ENCODE measurements around the gene MAEA. TPM values are rescaled to one million over a fixed set of nuclear protein-coding genes. Genes with fewer than 3 reads are reported as not detected.

MAEA gene
- total RNA-seq, 1 donor from 2014 or later = 38.2 TPM

GRCh38 chr4:1247864-1248244 lies 41.8 kb upstream of the MAEA start:
- Histone ChIP-seq H3K4me3 (peak overlapping the region; percentile 83), H3F3A (ENCODE audit: low read depth) (no peaks in the 10 kb centered on the region), H3K9me3 (ENCODE audit: low read depth) (peaks cover 8% of the 10 kb centered on the region), H3K79me2 (ENCODE audit: low read depth) (peaks cover 56% of the 10 kb centered on the region), H3K4me1 (peaks cover 10% of the 10 kb centered on the region), H3K36me3 (peaks cover 5% of the 10 kb centered on the region), H3K9ac (peak overlapping the region; percentile 89), H3K27me3 (no peaks in the 10 kb centered on the region), H3K27ac (no peak overlapping the region), H3K4me2 (peak overlapping the region; percentile 100), H4K20me1 (ENCODE audit: low read depth) (peaks cover 50% of the 10 kb centered on the region), H2AFZ (replicated peaks) (no peak overlapping the region)
- Mint-ChIP-seq H3K4me1 (peaks cover 15% of the 10 kb centered on the region), H3K27me3 (ENCODE audit: insufficient read depth, low read depth) (peaks cover 9% of the 10 kb centered on the region), H3K27ac (no peak overlapping the region), H3K4me3 (peak overlapping the region; percentile 89), H3K36me3 (peaks cover 26% of the 10 kb centered on the region), H3K9me3 (peaks cover 23% of the 10 kb centered on the region)
- DNase-seq (ENCODE audit: low spot score) = no peak
- TF ChIP-seq EZH2phosphoT487 (IDR thresholded peaks at IDR 0.05) (no peak), EZH2 (IDR thresholded peaks at IDR 0.05) (no peak), CTCF (IDR thresholded peaks at IDR 0.05) (no peak)

GRCh38 chr4:1248245-1249147 lies 41.2 kb upstream of the MAEA start, which contains the start of gene CTBP1:
Gene CTBP1 (minus strand): TSS chr4:1249130. CDS start chr4:1241331, 7,799 bp downstream.
- Mint-ChIP-seq H3K36me3 (peaks cover 32% of the 10 kb centered on the region), H3K27ac (peak within 1 kb of the TSS; percentile 50), H3K27me3 (ENCODE audit: insufficient read depth, low read depth) (peaks cover 9% of the 10 kb centered on the region), H3K9me3 (peaks cover 29% of the 10 kb centered on the region), H3K4me3 (peak within 1 kb of the TSS; percentile 89), H3K4me1 (peaks cover 15% of the 10 kb centered on the region)
- Histone ChIP-seq H3K27me3 (no peaks in the 10 kb centered on the region), H3F3A (ENCODE audit: low read depth) (no peaks in the 10 kb centered on the region), H3K4me2 (peak within 1 kb of the TSS; percentile 100), H3K9ac (peak within 1 kb of the TSS; percentile 89), H3K36me3 (peaks cover 5% of the 10 kb centered on the region), H3K9me3 (ENCODE audit: low read depth) (peaks cover 8% of the 10 kb centered on the region), H2AFZ (replicated peaks) (peak within 1 kb of the TSS; percentile 92), H3K79me2 (ENCODE audit: low read depth) (peaks cover 49% of the 10 kb centered on the region), H4K20me1 (ENCODE audit: low read depth) (peaks cover 44% of the 10 kb centered on the region), H3K4me1 (peaks cover 10% of the 10 kb centered on the region), H3K4me3 (peak within 1 kb of the TSS; percentile 83), H3K27ac (peak within 1 kb of the TSS; percentile 90)
- peak; percentile 94 for DNase-seq (ENCODE audit: low spot score)
- TF ChIP-seq EZH2 (IDR thresholded peaks at IDR 0.05) = no peak
- TF ChIP-seq CTCF (IDR thresholded peaks at IDR 0.05) = no peak
- no peak for TF ChIP-seq EZH2phosphoT487 (IDR thresholded peaks at IDR 0.05)

GRCh38 chr4:1249148-1249730 lies 40.5 kb upstream of the MAEA start:
- Histone ChIP-seq H3K9me3 (ENCODE audit: low read depth) (peaks cover 9% of the 10 kb centered on the region), H3K9ac (no peak overlapping the region), H3K27me3 (no peaks in the 10 kb centered on the region), H3K4me2 (peak overlapping the region; percentile 94), H2AFZ (replicated peaks) (peak overlapping the region; percentile 92), H3K79me2 (ENCODE audit: low read depth) (peaks cover 42% of the 10 kb centered on the region), H3K4me1 (peaks cover 10% of the 10 kb centered on the region), H3K4me3 (peak overlapping the region; percentile 65), H4K20me1 (ENCODE audit: low read depth) (peaks cover 36% of the 10 kb centered on the region), H3F3A (ENCODE audit: low read depth) (no peaks in the 10 kb centered on the region), H3K36me3 (peaks cover 5% of the 10 kb centered on the region), H3K27ac (peak overlapping the region; percentile 53)
- Mint-ChIP-seq H3K27me3 (ENCODE audit: insufficient read depth, low read depth) (peaks cover 9% of the 10 kb centered on the region), H3K36me3 (peaks cover 35% of the 10 kb centered on the region), H3K9me3 (peaks cover 33% of the 10 kb centered on the region), H3K4me1 (peaks cover 15% of the 10 kb centered on the region), H3K27ac (no peak overlapping the region), H3K4me3 (peak overlapping the region; percentile 86)
- peak; percentile 97 for DNase-seq (ENCODE audit: low spot score)
- no peak for TF ChIP-seq EZH2 (IDR thresholded peaks at IDR 0.05)
- no peak for TF ChIP-seq CTCF (IDR thresholded peaks at IDR 0.05)
- no peak for TF ChIP-seq EZH2phosphoT487 (IDR thresholded peaks at IDR 0.05)
